H9 (cell line): Measurements from ENCODE around the gene ADGRL3. TPM values are rescaled to one million over a fixed set of nuclear protein-coding genes. Genes with fewer than 3 reads are reported as not detected.

Experiments
- DNase-seq: peaks from one replicate; pipeline ENCODE4 v3.0.0-alpha.2; 2017
- H2AFZ ChIP-seq: one replicate; pipeline ENCODE4 v1.6.1; 2013; ENCODE audit warnings: mild to moderate bottlenecking, low read length, control low read depth, moderate library complexity
- H2AK5ac ChIP-seq: 2 replicates; pipeline ENCODE4 v1.6.1; 2013; ENCODE audit warnings: low read length, control low read depth, mixed read lengths; ENCODE audit not compliant: insufficient read length
- H2BK120ac ChIP-seq: one replicate; pipeline ENCODE4 v1.6.1; 2013; ENCODE audit warnings: low read depth, mild to moderate bottlenecking, low read length, control low read depth, inconsistent platforms; ENCODE audit not compliant: poor library complexity, severe bottlenecking
- H2BK12ac ChIP-seq: 2 replicates; pipeline ENCODE4 v1.6.1; 2013; ENCODE audit warnings: low read length, control low read depth, mixed read lengths, low read depth; ENCODE audit not compliant: insufficient read length
- H2BK15ac ChIP-seq: 2 replicates; pipeline ENCODE4 v1.6.1; 2013; ENCODE audit warnings: low read depth, low read length, control low read depth
- H2BK20ac ChIP-seq: one replicate; pipeline ENCODE4 v1.6.1; 2013; ENCODE audit warnings: low read depth, mild to moderate bottlenecking, low read length, control low read depth, inconsistent platforms; ENCODE audit not compliant: poor library complexity, severe bottlenecking
- H2BK5ac ChIP-seq: 2 replicates; pipeline ENCODE4 v1.6.1; 2013; ENCODE audit warnings: low read length, control low read depth, mixed read lengths; ENCODE audit not compliant: insufficient read length
- H3K14ac ChIP-seq: 2 replicates; pipeline ENCODE4 v1.6.1; 2013; ENCODE audit warnings: low read length, control low read depth; ENCODE audit not compliant: insufficient read depth
- H3K18ac ChIP-seq: 2 replicates; pipeline ENCODE4 v1.6.1; 2013; ENCODE audit warnings: low read depth, mild to moderate bottlenecking, mixed read lengths, low read length, control low read depth; ENCODE audit not compliant: insufficient read length
- H3K23ac ChIP-seq: 2 replicates; pipeline ENCODE4 v1.6.1; 2013; ENCODE audit warnings: low read length, control low read depth, mixed read lengths, low read depth; ENCODE audit not compliant: insufficient read length
- H3K23me2 ChIP-seq: 2 replicates; pipeline ENCODE4 v1.6.1; 2013; ENCODE audit warnings: low read depth, mild to moderate bottlenecking, mixed read lengths, low read length, control low read depth; ENCODE audit not compliant: insufficient read length, poor library complexity, severe bottlenecking
- H3K27ac ChIP-seq: 2 replicates; pipeline ENCODE4 v1.5.1; 2013; ENCODE audit warnings: low read length, control low read depth, mixed read lengths, low read depth; ENCODE audit not compliant: insufficient read length
- H3K27me3 ChIP-seq: 2 replicates; pipeline ENCODE4 v1.6.1; 2013; ENCODE audit warnings: low read length, control low read depth, inconsistent platforms; ENCODE audit not compliant: insufficient read depth
- H3K4ac ChIP-seq: 2 replicates; pipeline ENCODE4 v1.6.1; 2013; ENCODE audit warnings: low read depth, mild to moderate bottlenecking, control low read depth, inconsistent platforms, low read length, moderate library complexity
- H3K4me1 ChIP-seq: 2 replicates; pipeline ENCODE4 v1.6.1; 2013; ENCODE audit warnings: low read length, control low read depth, inconsistent platforms; ENCODE audit not compliant: insufficient read depth
- H3K4me2 ChIP-seq: 2 replicates; pipeline ENCODE4 v1.6.1; 2013; ENCODE audit warnings: low read length, control low read depth, mixed read lengths; ENCODE audit not compliant: insufficient read length, insufficient read depth
- H3K56ac ChIP-seq: 2 replicates; pipeline ENCODE4 v1.6.1; 2013; ENCODE audit warnings: low read depth, mild to moderate bottlenecking, mixed read lengths, low read length, control low read depth; ENCODE audit not compliant: insufficient read length
- H3K79me1 ChIP-seq: 2 replicates; pipeline ENCODE4 v1.6.1; 2013; ENCODE audit warnings: low read depth, mild to moderate bottlenecking, moderate library complexity, low read length, control low read depth, inconsistent platforms; ENCODE audit not compliant: insufficient read depth, poor library complexity, severe bottlenecking
- H3K79me2 ChIP-seq: 2 replicates; pipeline ENCODE4 v1.6.1; 2013; ENCODE audit warnings: low read length, control low read depth, inconsistent platforms; ENCODE audit not compliant: insufficient read depth
- H3K9ac ChIP-seq: 2 replicates; pipeline ENCODE4 v1.6.1; 2013; ENCODE audit warnings: low read length, control low read depth, mixed read lengths; ENCODE audit not compliant: insufficient read length; ENCODE audit errors: extremely low read depth
- H3K9me3 ChIP-seq: one replicate; pipeline ENCODE4 v1.6.1; 2013; ENCODE audit warnings: low read depth, low read length, inconsistent platforms; ENCODE audit not compliant: control insufficient read depth
- H3T11ph ChIP-seq: one replicate; pipeline ENCODE4 v1.6.1; 2013; ENCODE audit warnings: mild to moderate bottlenecking, low read length, control low read depth, inconsistent platforms
- H4K20me1 ChIP-seq: one replicate; pipeline ENCODE4 v1.6.1; 2013; ENCODE audit not compliant: control insufficient read depth, insufficient read length, insufficient read depth
- H4K5ac ChIP-seq: 2 replicates; pipeline ENCODE4 v1.6.1; 2013; ENCODE audit warnings: low read depth, mild to moderate bottlenecking, mixed read lengths, low read length, control low read depth; ENCODE audit not compliant: insufficient read length
- H4K8ac ChIP-seq: replicated peaks from 2 replicates; pipeline ENCODE4 v1.6.1; 2013; ENCODE audit warnings: low read length, control low read depth, mixed read lengths, low read depth; ENCODE audit not compliant: insufficient read length
- H4K91ac ChIP-seq: 2 replicates; pipeline ENCODE4 v1.6.1; 2013; ENCODE audit warnings: low read depth, mild to moderate bottlenecking, moderate library complexity, mixed read lengths, low read length, control low read depth; ENCODE audit not compliant: insufficient read length
- H3K27ac Mint-ChIP-seq, 3 experiments: 2 replicates in 2 of 3; 3 replicates in 1 of 3; pipeline ENCODE4 v1.8.0; 2020 to 2021; ENCODE audit warnings: mixed read lengths in 3 of 3, mild to moderate bottlenecking in 1 of 3, moderate library complexity in 1 of 3
- H3K27me3 Mint-ChIP-seq: 2 replicates; pipeline ENCODE4 v1.8.0; 2021; ENCODE audit warnings: low read depth, mild to moderate bottlenecking, moderate library complexity, mixed read lengths
- H3K36me3 Mint-ChIP-seq, 3 experiments: 2 replicates in 2 of 3; 3 replicates in 1 of 3; pipeline ENCODE4 v1.8.0; 2020 to 2021; ENCODE audit warnings: low read depth in 3 of 3, mixed read lengths in 3 of 3; ENCODE audit not compliant: insufficient read depth in 1 of 3
- H3K4me1 Mint-ChIP-seq, 2 experiments: 2 replicates each; pipeline ENCODE4 v1.8.0; 2020; ENCODE audit warnings: mixed read lengths in 2 of 2
- H3K4me3 Mint-ChIP-seq, 2 experiments: 2 replicates in 1 of 2; 3 replicates in 1 of 2; pipeline ENCODE4 v1.8.0; 2020 to 2021; ENCODE audit warnings: mild to moderate bottlenecking in 2 of 2, mixed read lengths in 2 of 2, moderate library complexity in 1 of 2
- H3K9me3 Mint-ChIP-seq, 2 experiments: 2 replicates in 1 of 2; 3 replicates in 1 of 2; pipeline ENCODE4 v1.8.0; 2020; ENCODE audit warnings: mild to moderate bottlenecking in 2 of 2, mixed read lengths in 2 of 2, moderate library complexity in 1 of 2
- CTCF ChIP-seq: fragments of 200-600 bp; sonication (generic); conservative IDR thresholded peaks from 3 replicates; pipeline ENCODE4 v1.8.0; 2021; ENCODE audit warnings: antibody characterized with exemption, mild to moderate bottlenecking
- WGBS: extraction: QIAGEN DNeasy Blood & Tissue Kit; methylation state at CpG from one replicate; pipeline ENCODE4 v1.1.7; 2013; ENCODE audit warnings: missing lambda C conversion rate, low lambda C conversion rate, mixed read lengths; ENCODE audit not compliant: insufficient read length; ENCODE audit errors: extremely low coverage; 5-methylcytosine and 5-hydroxymethylcytosine counted together
- total RNA-seq: library from RNA; stranded (reverse); gene quantifications from 2 replicates; pipeline ENCODE4 v1.2.1, GENCODE V29; 2021

Gene ADGRL3
- total RNA-seq, 1 experiment from 2014 or later: 5.9 TPM

GRCh38 chr4:61445374-61446063 lies 245.4 kb downstream of the ADGRL3 start:
- no peak overlapping the region for H3T11ph ChIP-seq
- H3K27ac Mint-ChIP-seq: no peak overlapping the region

More at GRCh38 chr4:61445374-61446063, 245.4 kb downstream of the ADGRL3 start:
- H2AFZ ChIP-seq: no peak overlapping the region
- H3K23ac ChIP-seq: no peak overlapping the region
- no peak overlapping the region for H3K4me3 Mint-ChIP-seq
- no peak overlapping the region for H2BK5ac ChIP-seq
- no peak overlapping the region for H4K8ac ChIP-seq
- H3K56ac ChIP-seq: no peak overlapping the region
- WGBS: no CpG with 5 or more reads among the region's 2 CpGs
- no peaks in the 10 kb centered on the region for H3K79me2 ChIP-seq
- H3K4me2 ChIP-seq: no peak overlapping the region
- no peak overlapping the region for H2BK15ac ChIP-seq
- no peak overlapping the region for H2BK12ac ChIP-seq
- no peak overlapping the region for H2AK5ac ChIP-seq
- H3K9me3 ChIP-seq: no peaks in the 10 kb centered on the region
- H3K27ac ChIP-seq: no peak overlapping the region
- no peak overlapping the region for H3K9ac ChIP-seq
- H4K5ac ChIP-seq: no peak overlapping the region
- H3K18ac ChIP-seq: no peak overlapping the region
- no peak for TF ChIP-seq CTCF
- no peaks in the 10 kb centered on the region for H3K4me1 ChIP-seq
- no peaks in the 10 kb centered on the region for H4K20me1 ChIP-seq
- H3K36me3 Mint-ChIP-seq: no peaks in the 10 kb centered on the region
- H2BK20ac ChIP-seq: no peak overlapping the region
- H4K91ac ChIP-seq: no peak overlapping the region
- no peaks in the 10 kb centered on the region for H3K4me1 Mint-ChIP-seq
- DNase-seq: no peak
- H3K27me3 Mint-ChIP-seq: no peaks in the 10 kb centered on the region
- H3K23me2 ChIP-seq: no peaks in the 10 kb centered on the region
- no peak overlapping the region for H2BK120ac ChIP-seq
- H3K4ac ChIP-seq: no peak overlapping the region
- no peaks in the 10 kb centered on the region for H3K79me1 ChIP-seq
- H3K9me3 Mint-ChIP-seq: no peaks in the 10 kb centered on the region
- no peak overlapping the region for H3K14ac ChIP-seq
- H3K27me3 ChIP-seq: no peaks in the 10 kb centered on the region
